Psoas muscle (tissue), 8 donors: Measurements from ENCODE around the gene LPCAT1. TPM values are rescaled to one million over a fixed set of nuclear protein-coding genes. Genes with fewer than 3 reads are reported as not detected.
"Not testable (repeated sequence)": the region's sequence is repeated elsewhere in the genome, so short reads cannot be mapped to it uniquely, and the experiment has no call there.

ENCODE experiments used
- ATAC-seq, 4 donors: fragments of 200-7000 bp; cut with Tn5 transposase; one replicate each; pipeline ENCODE4 v1.9.1; 2020; ENCODE audit warnings: moderate library complexity in 3 of 4, mild to moderate bottlenecking in 2 of 4
- DNase-seq, 2 donors: peaks; one replicate each; pipeline ENCODE4 v3.0.0-alpha.2; 2020
- H3K27ac ChIP-seq: fragments of 200-600 bp; one replicate; pipeline ENCODE4 v1.8.0; 2022
- H3K27me3 ChIP-seq, 3 donors: fragments of 200-600 bp in 1 of 3; one replicate each; pipeline versions ENCODE4 v1.6.1 to v1.8.0; 2013 to 2022; ENCODE audit warnings: low read length in 2 of 3, mild to moderate bottlenecking in 2 of 3, moderate library complexity in 1 of 3; ENCODE audit not compliant: insufficient read depth in 3 of 3
- H3K36me3 ChIP-seq, 2 donors: fragments of 200-600 bp in 1 of 2; one replicate each; pipeline versions ENCODE4 v1.6.1 to v1.8.0; 2013 to 2022; ENCODE audit warnings: low read depth in 1 of 2, mild to moderate bottlenecking in 1 of 2, moderate library complexity in 1 of 2; ENCODE audit not compliant: insufficient read depth in 1 of 2
- H3K4me1 ChIP-seq: fragments of 200-600 bp; one replicate; pipeline ENCODE4 v1.8.0; 2022
- H3K4me3 ChIP-seq: fragments of 200-600 bp; one replicate; pipeline ENCODE4 v1.8.0; 2022; ENCODE audit warnings: mild to moderate bottlenecking
- H3K9me3 ChIP-seq: fragments of 200-600 bp; one replicate; pipeline ENCODE4 v1.8.0; 2022
- CTCF ChIP-seq: fragments of 200-600 bp; IDR thresholded peaks from one replicate; pipeline ENCODE4 v1.8.0; 2022; ENCODE audit warnings: antibody characterized with exemption
- WGBS, 3 donors: extraction: QIAGEN DNeasy Blood & Tissue Kit; methylation state at CpG; one replicate each; pipeline versions ENCODE4 v1.1.6 to v1.1.7; 2013; 5-methylcytosine and 5-hydroxymethylcytosine counted together
- intact Hi-C, 2 donors: fragments of 100-400 bp; cut with DNase I; formaldehyde crosslinking; loops; one replicate each; pipeline versions ENCODE4 v1.11.0 to v1.14.2; 2022
- polyA plus RNA-seq, 3 donors: library from polyadenylated mRNA; stranded (reverse); fragments of 200-250 nt; gene quantifications; one replicate each; pipeline ENCODE4 v1.2.3, GENCODE V29; 2013
- total RNA-seq, 4 donors: library from RNA; stranded (reverse); fragmentation: NEBNext Ultra II Directional in 2 of 4; extraction: Animal tissue kit (Norgen Biotek cat#: 25700) in 2 of 4; gene quantifications; one replicate each; pipeline versions ENCODE4 v1.2.1 to v1.2.4, GENCODE V29; 2021 to 2023
- donor health status: healthy with polysubstance abuse.
- donor health status: DM: no; HTN: no; CAD: no; lungs with moderate emphysema.
- donor health status: Bipolar disorder and iron deficiency.
- donor health status: healthy.
- donor health status: DM: yes; HTN: yes; CAD: no.
- donor health status: DM: no; HTN: no; CAD: no.
- donor health status: DM: no; HTN: no; CAD: no.
- donor health status: DM: yes; HTN: yes; CAD: no.

LPCAT1 gene
- total and polyA plus RNA-seq, 7 donors: 2.4 to 6.2 (median 4.7) TPM

- ATAC-seq (no peak), DNase-seq (peak; percentile 8 to 23)
- H3K9me3 ChIP-seq: no peaks in the 10 kb centered on the region
- no peaks in the 10 kb centered on the region for H3K27me3 ChIP-seq
- intact Hi-C loops: no loop called here
- H3K27ac ChIP-seq: no peak overlapping the region
- WGBS, 3 donors: 76 to 83% (median 83%) methylated on average over 15 to 20 of the region's 20 CpGs
- no peak for TF ChIP-seq CTCF
- no peaks in the 10 kb centered on the region for H3K36me3 ChIP-seq
- no peak overlapping the region for H3K4me3 ChIP-seq
- H3K4me1 ChIP-seq: no peaks in the 10 kb centered on the region
These were observed 17.3 kb downstream of the LPCAT1 start for GRCh38 chr5:1506242-1507013.

GRCh38 chr5:1505506-1506241, 18.1 kb downstream of the LPCAT1 start:
- no peak for ATAC-seq

GRCh38 chr5:1505089-1505488, 18.7 kb downstream of the LPCAT1 start:
- H3K4me3 ChIP-seq, DNase-seq, H3K27me3 ChIP-seq, H3K27ac ChIP-seq, ATAC-seq, H3K9me3 ChIP-seq, H3K36me3 ChIP-seq, intact Hi-C loops, H3K4me1 ChIP-seq: not testable (repeated sequence)
- WGBS, 3 donors: 73 to 77% (median 75%) methylated on average over 14 of the region's 14 CpGs

More at GRCh38 chr5:1505506-1506241, 18.1 kb downstream of the LPCAT1 start:
- no peak overlapping the region for H3K4me3 ChIP-seq
- H3K36me3 ChIP-seq: no peaks in the 10 kb centered on the region
- 78 to 80% (median 79%) methylated on average over 24 of the region's 24 CpGs for WGBS, 3 donors
- no peak for TF ChIP-seq CTCF
- H3K4me1 ChIP-seq: peaks cover 3% of the 10 kb centered on the region
- intact Hi-C loops: no loop called here
- DNase-seq: peak; percentile 12 to 37
- no peaks in the 10 kb centered on the region for H3K9me3 ChIP-seq
- H3K27ac ChIP-seq: no peak overlapping the region
- H3K27me3 ChIP-seq: no peaks in the 10 kb centered on the region

GRCh38 chr5:1504617-1505016, 19.1 kb downstream of the LPCAT1 start:
- no peaks in the 10 kb centered on the region for H3K27me3 ChIP-seq
- DNase-seq (no peak), ATAC-seq (no peak)
- no peak overlapping the region for H3K4me3 ChIP-seq
- no peak overlapping the region for H3K27ac ChIP-seq
- WGBS, 3 donors: 84 to 88% (median 85%) methylated on average over 12 of the region's 12 CpGs
- TF ChIP-seq CTCF: no peak
- H3K4me1 ChIP-seq: peaks cover 11% of the 10 kb centered on the region
- intact Hi-C loops: loop anchor here in 1 of 2 donors (5.0 kb wide), 1 partner anchor 1238 kb away; no protein-coding TSS in a partner anchor
- H3K36me3 ChIP-seq: no peaks in the 10 kb centered on the region
- H3K9me3 ChIP-seq: no peaks in the 10 kb centered on the region

GRCh38 chr5:1504069-1504595, 19.6 kb downstream of the LPCAT1 start:
- Histone ChIP-seq H3K27ac (no peak overlapping the region), H3K9me3 (no peaks in the 10 kb centered on the region), H3K4me1 (peaks cover 11% of the 10 kb centered on the region), H3K36me3 (no peaks in the 10 kb centered on the region), H3K27me3 (no peaks in the 10 kb centered on the region), H3K4me3 (no peak overlapping the region)
- 92 to 94% (median 94%) methylated on average over 14 of the region's 14 CpGs for WGBS, 3 donors
- DNase-seq: no peak
- no peak for ATAC-seq
- TF ChIP-seq CTCF: no peak
- intact Hi-C loops: loop anchor here in 1 of 2 donors (5.0 kb wide), 1 partner anchor 1238 kb away; no protein-coding TSS in a partner anchor
